Measurements from ENCODE around the gene TRIM67. TPM values are rescaled to one million over a fixed set of nuclear protein-coding genes. Genes with fewer than 3 reads are reported as not detected.

Gene TRIM67
- total and polyA plus RNA-seq, 9 of the 15 experiments (the other 6 are each of a cell fraction or from before 2014, with no cell fraction given), result 0.04 to 0.60 (median 0.31) TPM

- H4K20me1 ChIP-seq (replicated peaks; ENCODE audit: control insufficient read depth, insufficient read depth, low read length), result 0 out of 2 replicates have a peak, but pooled peaks cover 2% of the 10 kb centered on the region
- ATAC-seq, result no peak
- H3K4me2 ChIP-seq (ENCODE audit: insufficient read depth, low read length), result no peak overlapping the region
- H3K9me1 ChIP-seq (ENCODE audit: control insufficient read depth, insufficient read depth, low read length), result no peaks in the 10 kb centered on the region
- peaks cover 45% of the 10 kb centered on the region for H3K36me3 ChIP-seq (ENCODE audit: control insufficient read depth, insufficient read depth, low read length)
- no peak for DNase-seq (ENCODE audit: extremely low read depth in 1 of 4, low spot score in 3 of 4)
- peaks cover 43% of the 10 kb centered on the region for H3K79me2 ChIP-seq (ENCODE audit: control insufficient read depth, insufficient read depth, low read length)
- WGBS (ENCODE audit: insufficient coverage, low coverage, missing lambda C conversion rate), result 100% methylated on average over 1 of the region's 1 CpG
- no peak for TF ChIP-seq PHF20 (IDR thresholded peaks at IDR 0.05; ENCODE audit: partially characterized antibody)
- TF ChIP-seq ZNF695 (CRISPR knock-in tag; IDR thresholded peaks at IDR 0.05), result no peak
- no peak for TF ChIP-seq ZNF384 (IDR thresholded peaks at IDR 0.05; ENCODE audit: low read depth, low read length)
- TF ChIP-seq CEBPB (tag; IDR thresholded peaks at IDR 0.05), result no peak
- TF ChIP-seq ZNF224 (CRISPR knock-in tag; IDR thresholded peaks at IDR 0.05), result no peak
- no peak for TF ChIP-seq ZNF280A (IDR thresholded peaks at IDR 0.05; ENCODE audit: low read depth, partially characterized antibody)
- TF ChIP-seq ZNF77 (CRISPR knock-in tag; IDR thresholded peaks at IDR 0.05), result no peak
- TF ChIP-seq, protein P1, sequence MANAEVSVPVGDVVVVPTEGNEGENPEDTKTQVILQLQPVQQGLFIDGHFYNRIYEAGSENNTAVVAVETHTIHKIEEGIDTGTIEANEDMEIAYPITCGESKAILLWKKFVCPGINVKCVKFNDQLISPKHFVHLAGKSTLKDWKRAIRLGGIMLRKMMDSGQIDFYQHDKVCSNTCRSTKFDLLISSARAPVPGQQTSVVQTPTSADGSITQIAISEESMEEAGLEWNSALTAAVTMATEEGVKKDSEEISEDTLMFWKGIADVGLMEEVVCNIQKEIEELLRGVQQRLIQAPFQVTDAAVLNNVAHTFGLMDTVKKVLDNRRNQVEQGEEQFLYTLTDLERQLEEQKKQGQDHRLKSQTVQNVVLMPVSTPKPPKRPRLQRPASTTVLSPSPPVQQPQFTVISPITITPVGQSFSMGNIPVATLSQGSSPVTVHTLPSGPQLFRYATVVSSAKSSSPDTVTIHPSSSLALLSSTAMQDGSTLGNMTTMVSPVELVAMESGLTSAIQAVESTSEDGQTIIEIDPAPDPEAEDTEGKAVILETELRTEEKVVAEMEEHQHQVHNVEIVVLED (CRISPR knock-in tag; IDR thresholded peaks at IDR 0.05), result no peak
- TF ChIP-seq ZNF778 (CRISPR knock-in tag; IDR thresholded peaks at IDR 0.05), result no peak
- TF ChIP-seq BCL6 (CRISPR knock-in tag; IDR thresholded peaks at IDR 0.05), result no peak
- H3K9me3 ChIP-seq (replicated peaks; ENCODE audit: control insufficient read depth, insufficient read depth, low read depth, low read length), result no peaks in the 10 kb centered on the region
- CTCF ChIA-PET (ENCODE audit: low intra/inter-chr PET ratio), result no interaction called here
- POLR2A ChIA-PET, result interaction anchor here (0.6 to 1.0 kb wide), 3 partner anchors 18 to 67 kb away, joined by 3 read pairs; no protein-coding TSS in a partner anchor
- H3K4me3 ChIP-seq, result no peak overlapping the region
- no TSS peak for BruUV-seq (replicated peaks)
- in situ Hi-C loops (cut with MboI) (no loop called here), intact Hi-C loops (cut with micrococcal nuclease) (no loop called here)
- FAIRE-seq, result no peak
- peaks cover 3 to 26% of the 10 kb centered on the region in 2 experiments; a peak in 3 of 5 replicates for H3K4me1 ChIP-seq (replicated peaks in 1 of 2; ENCODE audit: control insufficient read depth in 2 of 2, insufficient read depth in 2 of 2, low read length in 2 of 2)
- H3K9ac ChIP-seq (ENCODE audit: insufficient read depth in 1 of 2, low read depth in 2 of 2, low read length in 2 of 2), result no peak overlapping the region
- no peak overlapping the region for H2AFZ ChIP-seq (ENCODE audit: low read depth, low read length)
- no peak overlapping the region for H3K27ac ChIP-seq (ENCODE audit: extremely low read depth, low read depth, low read length)
- H3K27me3 ChIP-seq (ENCODE audit: control insufficient read depth in 2 of 2, insufficient read depth in 2 of 2, low read length in 2 of 2), result no peaks in the 10 kb centered on the region
Measured at GRCh38 chr1:231238298-231238697, 76.4 kb downstream of the TRIM67 start.

Data from K562 (cell line).